CD14-positive monocyte (primary cell): ENCODE data around the gene CDHR2. TPM values are rescaled to one million over a fixed set of nuclear protein-coding genes. Genes with fewer than 3 reads are reported as not detected.

Experiments used
- DNase-seq, 3 donors: peaks; one replicate each; pipeline ENCODE4 v3.0.0-alpha.2; 2011 to 2022
- H2AFZ ChIP-seq: 2 replicates; pipeline ENCODE4 v1.6.0; 2012; ENCODE audit warnings: mild to moderate bottlenecking, low read depth, low read length, inconsistent platforms; ENCODE audit not compliant: insufficient read depth, poor library complexity, severe bottlenecking
- H3K27ac ChIP-seq, 2 donors: 1 replicate in 1 of 2; 2 replicates in 1 of 2; pipeline ENCODE4 v1.5.1; 2012 to 2013; ENCODE audit warnings: low read length in 2 of 2, control low read depth in 1 of 2, inconsistent platforms in 1 of 2, low read depth in 1 of 2, mild to moderate bottlenecking in 1 of 2
- H3K27me3 ChIP-seq, 2 donors: one replicate each; pipeline versions ENCODE4 v1.6.0 to v1.6.1; 2011 to 2013; ENCODE audit warnings: low read length in 2 of 2; ENCODE audit not compliant: control insufficient read depth in 2 of 2, insufficient read depth in 2 of 2
- H3K36me3 ChIP-seq, 2 donors: replicated peaks in 1 of 2; 1 replicate in 1 of 2; 2 replicates in 1 of 2; pipeline versions ENCODE4 v1.5.1 to v1.6.1; 2012 to 2013; ENCODE audit warnings: low read length in 2 of 2, control low read depth in 1 of 2, inconsistent platforms in 1 of 2, mild to moderate bottlenecking in 1 of 2; ENCODE audit not compliant: insufficient read depth in 2 of 2, control insufficient read depth in 1 of 2
- H3K4me1 ChIP-seq, 2 donors: 1 replicate in 1 of 2; 2 replicates in 1 of 2; pipeline versions ENCODE4 v1.5.1 to v1.6.1; 2012 to 2013; ENCODE audit warnings: low read length in 2 of 2, control low read depth in 1 of 2, inconsistent platforms in 1 of 2, mild to moderate bottlenecking in 1 of 2, moderate library complexity in 1 of 2; ENCODE audit not compliant: insufficient read depth in 2 of 2, control insufficient read depth in 1 of 2
- H3K4me2 ChIP-seq: replicated peaks from 2 replicates; pipeline ENCODE3; 2012; ENCODE audit warnings: low read length, moderate library complexity, mild to moderate bottlenecking; ENCODE audit not compliant: poor library complexity, severe bottlenecking; ENCODE audit errors: extremely low read depth
- H3K4me3 ChIP-seq, 3 experiments: fragments of 200-600 bp in 1 of 3; sonication (generic) in 1 of 3; replicated peaks in 1 of 3; 1 replicate in 2 of 3; 2 replicates in 1 of 3; pipeline ENCODE4 v1.5.1; 2011 to 2013; ENCODE audit warnings: low read length in 3 of 3, mild to moderate bottlenecking in 3 of 3, control low read depth in 2 of 3, low read depth in 2 of 3, inconsistent platforms in 1 of 3, moderate library complexity in 1 of 3
- H3K79me2 ChIP-seq: 2 replicates; pipeline ENCODE4 v1.6.0; 2012; ENCODE audit warnings: mild to moderate bottlenecking, control low read depth, inconsistent platforms, low read length, moderate library complexity; ENCODE audit not compliant: insufficient read depth
- H3K9ac ChIP-seq: 2 replicates; pipeline ENCODE4 v1.6.0; 2017; ENCODE audit warnings: low read length, mild to moderate bottlenecking; ENCODE audit not compliant: insufficient read depth, poor library complexity, severe bottlenecking
- H3K9me3 ChIP-seq, 2 donors: replicated peaks in 1 of 2; 1 replicate in 1 of 2; 2 replicates in 1 of 2; pipeline versions ENCODE4 v1.5.1 to v1.6.1; 2012 to 2013; ENCODE audit warnings: low read length in 2 of 2, control low read depth in 1 of 2; ENCODE audit not compliant: control insufficient read depth in 1 of 2, insufficient read depth in 1 of 2
- H4K20me1 ChIP-seq: 2 replicates; pipeline ENCODE4 v1.6.0; 2012; ENCODE audit warnings: mild to moderate bottlenecking, low read length, control low read depth, moderate library complexity; ENCODE audit not compliant: insufficient read depth
- H3K27ac Mint-ChIP-seq, 7 donors: one replicate each; pipeline ENCODE4 v1.8.0; 2020; ENCODE audit warnings: mild to moderate bottlenecking in 7 of 7, mixed read lengths in 7 of 7, moderate library complexity in 6 of 7, inconsistent platforms in 2 of 7
- H3K27me3 Mint-ChIP-seq, 3 donors: one replicate each; pipeline ENCODE4 v1.8.0; 2021 to 2022; ENCODE audit warnings: low read depth in 3 of 3, mild to moderate bottlenecking in 3 of 3, mixed read lengths in 3 of 3, moderate library complexity in 3 of 3, inconsistent platforms in 1 of 3
- H3K36me3 Mint-ChIP-seq, 2 donors: one replicate each; pipeline ENCODE4 v1.8.0; 2020; ENCODE audit warnings: mixed read lengths in 2 of 2, inconsistent platforms in 1 of 2, mild to moderate bottlenecking in 1 of 2
- H3K4me1 Mint-ChIP-seq: one replicate; pipeline ENCODE4 v1.8.0; 2020; ENCODE audit warnings: mild to moderate bottlenecking, mixed read lengths
- H3K4me3 Mint-ChIP-seq, 2 donors: one replicate each; pipeline ENCODE4 v1.8.0; 2020; ENCODE audit warnings: mild to moderate bottlenecking in 2 of 2, mixed read lengths in 2 of 2, moderate library complexity in 1 of 2
- H3K9me3 Mint-ChIP-seq, 7 donors: one replicate each; pipeline ENCODE4 v1.8.0; 2020 to 2022; ENCODE audit warnings: mixed read lengths in 7 of 7, mild to moderate bottlenecking in 6 of 7, moderate library complexity in 6 of 7, inconsistent platforms in 2 of 7
- WGBS: methylation state at CpG from one replicate; pipeline ENCODE4 v1.1.5; 2013; ENCODE audit warnings: missing lambda C conversion rate; ENCODE audit not compliant: insufficient coverage; 5-methylcytosine and 5-hydroxymethylcytosine counted together
- intact Hi-C, 2 donors: fragments of 100-400 bp; cut with micrococcal nuclease; formaldehyde crosslinking; loops; one replicate each; pipeline versions ENCODE4 v1.15.0 to v1.15.1; 2023
- polyA plus RNA-seq, 3 donors: library from polyadenylated mRNA; depleted of rRNA in 1 of 3; unstranded in 2 of 3; stranded (reverse) in 1 of 3; fragments of 300-500 nt in 2 of 3; fragments of >200 nt in 1 of 3; fragmentation: Illumina TruSeq in 2 of 3; gene quantifications; 1 replicate in 2 of 3; 2 replicates in 1 of 3; pipeline ENCODE4 v1.2.3, GENCODE V29; 2012 to 2021
- TF ChIP-seq, protein P1 (sequence below): fragments of 200-600 bp; IDR thresholded peaks from one replicate; pipeline ENCODE4 v1.8.0; 2022; ENCODE audit warnings: antibody characterized with exemption, mild to moderate bottlenecking

The CDHR2 gene
- polyA plus RNA-seq, 3 donors = 0.12 TPM; not detected in 2

DNA sequence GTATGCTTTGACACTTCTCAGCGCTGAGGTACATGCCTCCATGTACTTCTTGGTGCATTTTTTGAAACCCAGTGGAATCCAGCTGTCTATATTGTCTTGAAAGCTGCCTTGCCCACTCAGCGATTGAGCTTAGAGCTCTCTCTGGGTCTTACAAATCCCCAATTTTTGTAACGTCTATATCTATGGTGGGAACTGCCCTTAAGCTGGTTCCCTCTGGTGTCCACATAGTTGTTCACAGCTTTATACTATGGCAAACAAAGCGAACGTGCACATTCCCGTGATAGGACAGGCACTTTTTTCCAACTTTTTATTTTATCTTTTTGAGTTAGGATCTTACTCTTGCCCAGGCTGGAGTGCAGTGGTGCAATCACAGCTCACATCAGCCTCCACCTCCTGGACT lies 20.9 kb downstream of the CDHR2 start:
- Mint-ChIP-seq H3K4me3 (no peak overlapping the region), H3K4me1 (peaks cover 5% of the 10 kb centered on the region), H3K9me3 (peaks cover 0 to 6% (median 2%) of the 10 kb centered on the region in 7 donors), H3K27ac (no peak overlapping the region), H3K27me3 (peaks cover 7 to 14% (median 12%) of the 10 kb centered on the region in 3 donors), H3K36me3 (no peaks in the 10 kb centered on the region)
- WGBS = 61% methylated on average over 3 of the region's 6 CpGs
- TF ChIP-seq, protein P1, sequence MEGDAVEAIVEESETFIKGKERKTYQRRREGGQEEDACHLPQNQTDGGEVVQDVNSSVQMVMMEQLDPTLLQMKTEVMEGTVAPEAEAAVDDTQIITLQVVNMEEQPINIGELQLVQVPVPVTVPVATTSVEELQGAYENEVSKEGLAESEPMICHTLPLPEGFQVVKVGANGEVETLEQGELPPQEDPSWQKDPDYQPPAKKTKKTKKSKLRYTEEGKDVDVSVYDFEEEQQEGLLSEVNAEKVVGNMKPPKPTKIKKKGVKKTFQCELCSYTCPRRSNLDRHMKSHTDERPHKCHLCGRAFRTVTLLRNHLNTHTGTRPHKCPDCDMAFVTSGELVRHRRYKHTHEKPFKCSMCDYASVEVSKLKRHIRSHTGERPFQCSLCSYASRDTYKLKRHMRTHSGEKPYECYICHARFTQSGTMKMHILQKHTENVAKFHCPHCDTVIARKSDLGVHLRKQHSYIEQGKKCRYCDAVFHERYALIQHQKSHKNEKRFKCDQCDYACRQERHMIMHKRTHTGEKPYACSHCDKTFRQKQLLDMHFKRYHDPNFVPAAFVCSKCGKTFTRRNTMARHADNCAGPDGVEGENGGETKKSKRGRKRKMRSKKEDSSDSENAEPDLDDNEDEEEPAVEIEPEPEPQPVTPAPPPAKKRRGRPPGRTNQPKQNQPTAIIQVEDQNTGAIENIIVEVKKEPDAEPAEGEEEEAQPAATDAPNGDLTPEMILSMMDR = no peak
- no peaks in the 10 kb centered on the region for H3K4me1 ChIP-seq
- H3K9me3 ChIP-seq = peaks cover 0 to 3% of the 10 kb centered on the region in 2 donors
- intact Hi-C loops = loop anchor here (5.0 kb wide), 2 partner anchors 33 to 153 kb away; partner anchors contain the start of genes CLTB (in 1 of the 2) and RNF44 (in 1 of the 2)
- H3K79me2 ChIP-seq = no peaks in the 10 kb centered on the region
- no peaks in the 10 kb centered on the region for H3K36me3 ChIP-seq
- H3K9ac ChIP-seq = no peak overlapping the region
- no peak overlapping the region for H3K4me2 ChIP-seq
- H3K27me3 ChIP-seq = no peaks in the 10 kb centered on the region
- H3K27ac ChIP-seq = no peak overlapping the region
- no peak for DNase-seq
- no peaks in the 10 kb centered on the region for H4K20me1 ChIP-seq
- no peak overlapping the region for H3K4me3 ChIP-seq
- no peak overlapping the region for H2AFZ ChIP-seq

GRCh38 chr5:176573564-176574296 lies 24.6 kb downstream of the CDHR2 start:
- H3K4me3 Mint-ChIP-seq = no peak overlapping the region
- no peak overlapping the region for H2AFZ ChIP-seq

More at GRCh38 chr5:176573564-176574296, 24.6 kb downstream of the CDHR2 start:
- Mint-ChIP-seq H3K4me1 (peaks cover 5% of the 10 kb centered on the region), H3K27me3 (peaks cover 4 to 12% (median 12%) of the 10 kb centered on the region in 3 donors), H3K27ac (no peak overlapping the region), H3K9me3 (peaks cover 0 to 2% (median 0%) of the 10 kb centered on the region in 7 donors), H3K36me3 (no peaks in the 10 kb centered on the region)
- Histone ChIP-seq H3K9me3 (no peaks in the 10 kb centered on the region), H4K20me1 (no peaks in the 10 kb centered on the region), H3K4me1 (no peaks in the 10 kb centered on the region), H3K27me3 (no peaks in the 10 kb centered on the region), H3K27ac (no peak overlapping the region), H3K4me3 (no peak overlapping the region), H3K4me2 (no peak overlapping the region), H3K9ac (no peak overlapping the region), H3K79me2 (no peaks in the 10 kb centered on the region), H3K36me3 (no peaks in the 10 kb centered on the region)
- TF ChIP-seq, protein P1 = peak; percentile 95
- intact Hi-C loops = loop anchor here (5.0 kb wide), 2 partner anchors 36 to 156 kb away; partner anchors contain the start of genes CLTB (in 1 of the 2) and RNF44 (in 1 of the 2)
- 36% methylated on average over 10 of the region's 18 CpGs for WGBS
- DNase-seq = peak; percentile 48 to 62 (median 61)
